HG03039 (cell line): ENCODE data around the gene COX5B.
"Not testable (repeated sequence)": the region's sequence is repeated elsewhere in the genome, so short reads cannot be mapped to it uniquely, and the experiment has no call there.

ENCODE experiments used
- ATAC-seq: cut with Tn5 transposase; IDR thresholded peaks from one replicate; pipeline ENCODE4 v1.9.1; 2021; ENCODE audit warnings: mild to moderate bottlenecking, moderate library complexity; ENCODE audit not compliant: unreplicated experiment

COX5B gene

GRCh38 chr2:97645695-97646629, at the start of gene COX5B:
Gene COX5B (plus strand): TSS chr2:97646062. CDS start chr2:97646087, 25 bp downstream.
- peak; percentile 91 for ATAC-seq

- ATAC-seq, result not testable (repeated sequence)
Measured at GRCh38 chr2:97596180-97596579, 49.7 kb upstream of the COX5B start.

GRCh38 chr2:97601537-97601936, 44.3 kb upstream of the COX5B start:
- ATAC-seq, result not testable (repeated sequence)

- ATAC-seq, result not testable (repeated sequence)
Measured at GRCh38 chr2:97605109-97605508, 40.8 kb upstream of the COX5B start.

- not testable (repeated sequence) for ATAC-seq
Measured at GRCh38 chr2:97605524-97606339, 40.1 kb upstream of the COX5B start.

- ATAC-seq, result not testable (repeated sequence)
Measured at GRCh38 chr2:97608745-97609144, 37.1 kb upstream of the COX5B start.

GRCh38 chr2:97611895-97612294, 34.0 kb upstream of the COX5B start:
- ATAC-seq, result not testable (repeated sequence)

- not testable (repeated sequence) for ATAC-seq
Measured at GRCh38 chr2:97615746-97616145, 30.1 kb upstream of the COX5B start.

- no peak for ATAC-seq
Measured at GRCh38 chr2:97617911-97618310, 28.0 kb upstream of the COX5B start.

- not testable (repeated sequence) for ATAC-seq
Measured at GRCh38 chr2:97618939-97619827, 26.7 kb upstream of the COX5B start.

- not testable (repeated sequence) for ATAC-seq
Measured at GRCh38 chr2:97620492-97620891, 25.4 kb upstream of the COX5B start.

GRCh38 chr2:97622976-97623375, 22.9 kb upstream of the COX5B start:
- ATAC-seq, result not testable (repeated sequence)

- ATAC-seq, result not testable (repeated sequence)
Measured at GRCh38 chr2:97625354-97626048, 20.4 kb upstream of the COX5B start.

GRCh38 chr2:97626049-97626430, 19.8 kb upstream of the COX5B start:
- not testable (repeated sequence) for ATAC-seq

- no peak for ATAC-seq
Measured at GRCh38 chr2:97644023-97644717, 1.7 kb upstream of the COX5B start.

GRCh38 chr2:97645112-97645694, 659 bp upstream of the COX5B start:
- peak; percentile 35 for ATAC-seq

- ATAC-seq, result no peak
Measured at GRCh38 chr2:97646977-97647376, 1.1 kb downstream of the COX5B start.

GRCh38 chr2:97651114-97651513, 5.3 kb downstream of the COX5B start:
- no peak for ATAC-seq

GRCh38 chr2:97653473-97653872, 7.6 kb downstream of the COX5B start:
- no peak for ATAC-seq
